Stimulated activated CD4-positive, alpha-beta T cell treated with anti-CD3 and anti-CD28 coated beads, TNF-alpha, amount 100 ng/mL, for 1 hour (primary cell): ENCODE results near the gene ZDHHC24.

Source experiments
- DNase-seq, 3 donors: peaks; one replicate each; pipeline ENCODE4 v3.0.0-alpha.2; 2020; ENCODE audit warnings: low read depth in 3 of 3, low spot score in 1 of 3

ZDHHC24 gene

GRCh38 chr11:66567787-66568123 lies 21.9 kb upstream of the ZDHHC24 start:
- no peak for DNase-seq

GRCh38 chr11:66566221-66566620 lies 20.4 kb upstream of the ZDHHC24 start:
- no peak for DNase-seq

- no peak for DNase-seq
Observed at GRCh38 chr11:66564984-66565383, 19.1 kb upstream of the ZDHHC24 start.

- no peak for DNase-seq
Observed at GRCh38 chr11:66564538-66564937, 18.7 kb upstream of the ZDHHC24 start.

- DNase-seq = no peak
Observed at GRCh38 chr11:66563832-66564231, 18.0 kb upstream of the ZDHHC24 start.

- DNase-seq = no peak
Observed at GRCh38 chr11:66562907-66563583, 17.2 kb upstream of the ZDHHC24 start.

GRCh38 chr11:66562275-66562674 lies 16.4 kb upstream of the ZDHHC24 start:
- no peak for DNase-seq

GRCh38 chr11:66561975-66562248 lies 16.1 kb upstream of the ZDHHC24 start:
- no peak for DNase-seq

GRCh38 chr11:66561178-66561974 lies 15.5 kb upstream of the ZDHHC24 start:
- no peak for DNase-seq

- no peak for DNase-seq
Observed at GRCh38 chr11:66559866-66560676, 14.2 kb upstream of the ZDHHC24 start.

GRCh38 chr11:66559142-66559865 lies 13.5 kb upstream of the ZDHHC24 start:
- peak in 1 of 3 donors; percentile 36 for DNase-seq

GRCh38 chr11:66557733-66558326 lies 12.0 kb upstream of the ZDHHC24 start:
- DNase-seq = no peak

GRCh38 chr11:66556086-66556485 lies 10.2 kb upstream of the ZDHHC24 start:
- no peak for DNase-seq

- no peak for DNase-seq
Observed at GRCh38 chr11:66555416-66555815, 9.6 kb upstream of the ZDHHC24 start.

GRCh38 chr11:66554602-66555001 lies 8.8 kb upstream of the ZDHHC24 start:
- no peak for DNase-seq

GRCh38 chr11:66550887-66551286 lies 5.0 kb upstream of the ZDHHC24 start:
- DNase-seq = no peak

- DNase-seq = no peak
Observed at GRCh38 chr11:66549696-66550095, 3.8 kb upstream of the ZDHHC24 start.

- no peak for DNase-seq
Observed at GRCh38 chr11:66548774-66549630, 3.2 kb upstream of the ZDHHC24 start.

GRCh38 chr11:66548041-66548440 lies 2.2 kb upstream of the ZDHHC24 start:
- DNase-seq = no peak

GRCh38 chr11:66547662-66548009 lies 1.8 kb upstream of the ZDHHC24 start:
- DNase-seq = no peak
